OCI-LY7 (cell line): ENCODE measurements around the gene CPPED1. TPM values are rescaled to one million over a fixed set of nuclear protein-coding genes. Genes with fewer than 3 reads are reported as not detected.

Source experiments
- BruUV-seq: library from RNA; stranded (reverse); fragments of 400-500 nt; replicated peaks from 2 replicates; lab custom pipeline; 2021; lab: Mats Ljungman, UMichigan
- CTCF ChIA-PET: fragments of 300-600 bp; sonication (Branson Sonifier 250); formaldehyde crosslinking; loops from one replicate; lab custom pipeline; 2022; ENCODE audit warnings: antibody characterized with exemption; ENCODE audit not compliant: unreplicated experiment; lab: Charles Lee
- POLR2A ChIA-PET: fragments of 300-600 bp; sonication (Branson Sonifier 250); formaldehyde crosslinking; loops from one replicate; lab custom pipeline; 2022; ENCODE audit warnings: antibody characterized with exemption; lab: Charles Lee
- DNase-seq: peaks from one replicate; pipeline ENCODE4 v3.0.0-alpha.2; 2015; ENCODE audit warnings: low spot score
- H2AFZ ChIP-seq: fragments of 200-600 bp; sonication (generic), shearing (Covaris generic); 2 replicates; pipeline ENCODE4 v1.6.1; 2014; ENCODE audit warnings: mild to moderate bottlenecking, antibody characterized with exemption, low read length, moderate library complexity
- H3K27ac ChIP-seq: fragments of 200-600 bp; sonication (generic); 2 replicates; pipeline ENCODE4 v1.5.1; 2014; ENCODE audit warnings: mixed run types, low read depth, mild to moderate bottlenecking, moderate library complexity, low read length, inconsistent platforms; ENCODE audit not compliant: poor library complexity, severe bottlenecking
- H3K36me3 ChIP-seq: fragments of 200-600 bp; sonication (generic); 2 replicates; pipeline ENCODE4 v1.6.1; 2014; ENCODE audit warnings: mild to moderate bottlenecking, antibody characterized with exemption, low read length, moderate library complexity, mixed read lengths; ENCODE audit not compliant: insufficient read depth
- H3K4me1 ChIP-seq: fragments of 200-600 bp; sonication (generic); 2 replicates; pipeline ENCODE4 v1.5.1; 2014; ENCODE audit warnings: mild to moderate bottlenecking, low read length; ENCODE audit not compliant: insufficient read depth, poor library complexity, severe bottlenecking
- H3K4me2 ChIP-seq: fragments of 200-600 bp; sonication (generic); 2 replicates; pipeline ENCODE4 v1.6.1; 2014; ENCODE audit warnings: mild to moderate bottlenecking, low read length
- H3K4me3 ChIP-seq: fragments of 200-600 bp; sonication (generic); 2 replicates; pipeline ENCODE4 v1.5.1; 2014; ENCODE audit warnings: mild to moderate bottlenecking, low read depth, low read length; ENCODE audit not compliant: poor library complexity, severe bottlenecking
- H3K79me2 ChIP-seq: fragments of 200-600 bp; sonication (generic); 2 replicates; pipeline ENCODE4 v1.6.1; 2016; ENCODE audit warnings: low read depth, mild to moderate bottlenecking, low read length, moderate library complexity, mixed read lengths; ENCODE audit not compliant: insufficient read depth
- H3K9me2 ChIP-seq: fragments of 200-600 bp; sonication (generic); 2 replicates; pipeline ENCODE4 v1.6.1; 2016; ENCODE audit warnings: mild to moderate bottlenecking, low read length, mixed read lengths; ENCODE audit not compliant: insufficient read depth
- H3K9me3 ChIP-seq: fragments of 200-600 bp; sonication (generic); 2 replicates; pipeline ENCODE4 v1.6.1; 2014; ENCODE audit warnings: mild to moderate bottlenecking, mixed run types, low read length, mixed read lengths
- H4K20me1 ChIP-seq: fragments of 200-600 bp; sonication (generic); 2 replicates; pipeline ENCODE4 v1.6.1; 2014; ENCODE audit warnings: mild to moderate bottlenecking, antibody characterized with exemption, low read length, moderate library complexity, mixed read lengths; ENCODE audit not compliant: insufficient read depth
- CTCF ChIP-seq: fragments of 200-600 bp; sonication (generic); conservative IDR thresholded peaks from 2 replicates; pipeline ENCODE4 v1.5.1; 2014; ENCODE audit warnings: mild to moderate bottlenecking, antibody characterized with exemption, low read length, moderate library complexity, mixed read lengths
- EZH2phosphoT487 ChIP-seq: fragments of 200-600 bp; sonication (generic); IDR thresholded peaks from 2 replicates; pipeline ENCODE4 v1.6.1; 2018; ENCODE audit warnings: low read depth, borderline replicate concordance, mild to moderate bottlenecking, mixed run types, antibody characterized with exemption, low read length, moderate library complexity, mixed read lengths
- intact Hi-C: fragments of 100-400 bp; cut with micrococcal nuclease; formaldehyde crosslinking; loops from one replicate; pipeline ENCODE4 v1.10.0; 2022; ENCODE audit not compliant: unreplicated experiment
- total RNA-seq, 2 experiments: library from RNA; depleted of rRNA in 1 of 2; stranded (reverse); fragments of >200 nt in 1 of 2; shearing (Covaris generic) in 1 of 2; gene quantifications; 2 replicates each; pipeline ENCODE4 v1.2.3, GENCODE V29; 2014 to 2022

Gene CPPED1
- total RNA-seq, 2 experiments from 2014 or later: 8.6 to 14.2 TPM

GRCh38 chr16:12628536-12628935, 175.2 kb downstream of the CPPED1 start:
- POLR2A ChIA-PET: no interaction called here
- CTCF ChIA-PET: no interaction called here
- BruUV-seq: no TSS peak
- Histone ChIP-seq H3K4me1 (no peaks in the 10 kb centered on the region), H4K20me1 (no peaks in the 10 kb centered on the region), H3K4me2 (no peak overlapping the region), H2AFZ (no peak overlapping the region), H3K79me2 (no peaks in the 10 kb centered on the region), H3K9me2 (no peaks in the 10 kb centered on the region), H3K9me3 (no peaks in the 10 kb centered on the region), H3K36me3 (no peaks in the 10 kb centered on the region), H3K4me3 (no peak overlapping the region), H3K27ac (no peak overlapping the region)
- TF ChIP-seq EZH2phosphoT487: no peak
- TF ChIP-seq CTCF: no peak
- no peak for DNase-seq
- intact Hi-C loops: loop anchor here (10.0 kb wide), 1 partner anchor 186 kb away; no protein-coding TSS in a partner anchor

GRCh38 chr16:12627394-12627793, 176.3 kb downstream of the CPPED1 start:
- Histone ChIP-seq H2AFZ (no peak overlapping the region), H3K9me3 (no peaks in the 10 kb centered on the region), H4K20me1 (no peaks in the 10 kb centered on the region), H3K27ac (no peak overlapping the region), H3K4me2 (no peak overlapping the region), H3K36me3 (no peaks in the 10 kb centered on the region), H3K79me2 (no peaks in the 10 kb centered on the region), H3K4me3 (no peak overlapping the region), H3K4me1 (no peaks in the 10 kb centered on the region), H3K9me2 (no peaks in the 10 kb centered on the region)
- CTCF ChIA-PET: no interaction called here
- TF ChIP-seq CTCF: no peak
- TF ChIP-seq EZH2phosphoT487: no peak
- no peak for DNase-seq
- BruUV-seq: no TSS peak
- intact Hi-C loops: loop anchor here (10.0 kb wide), 1 partner anchor 187 kb away; no protein-coding TSS in a partner anchor
- POLR2A ChIA-PET: interaction anchor here (0.6 kb wide), 2 partner anchors 157 to 779 kb away, joined by 6 read pairs; no protein-coding TSS in a partner anchor

- no peaks in the 10 kb centered on the region for H4K20me1 ChIP-seq
- no peak overlapping the region for H3K4me2 ChIP-seq
- no peak overlapping the region for H3K4me3 ChIP-seq
- BruUV-seq: no TSS peak
- H3K27ac ChIP-seq: no peak overlapping the region
- POLR2A ChIA-PET: interaction anchor here (0.7 kb wide), 1 partner anchor 76 kb away, joined by 3 read pairs; no protein-coding TSS in a partner anchor
- no peaks in the 10 kb centered on the region for H3K79me2 ChIP-seq
- no peak for TF ChIP-seq CTCF
- no peak for TF ChIP-seq EZH2phosphoT487
- CTCF ChIA-PET: no interaction called here
- H3K9me2 ChIP-seq: no peaks in the 10 kb centered on the region
- DNase-seq: no peak
- H2AFZ ChIP-seq: no peak overlapping the region
- intact Hi-C loops: loop anchor here (10.0 kb wide), 1 partner anchor 188 kb away; no protein-coding TSS in a partner anchor
- no peaks in the 10 kb centered on the region for H3K4me1 ChIP-seq
- no peaks in the 10 kb centered on the region for H3K9me3 ChIP-seq
- no peaks in the 10 kb centered on the region for H3K36me3 ChIP-seq
Observed at GRCh38 chr16:12626411-12626810, 177.3 kb downstream of the CPPED1 start.
